GM10847 (cell line): Measurements from ENCODE around the gene DNAJC15.

ENCODE experiments used
- POLR2A ChIP-seq: IDR thresholded peaks from 2 replicates; pipeline ENCODE4 v1.6.1; 2011; ENCODE audit not compliant: insufficient read length; ENCODE audit errors: extremely low read depth

The DNAJC15 gene

DNA sequence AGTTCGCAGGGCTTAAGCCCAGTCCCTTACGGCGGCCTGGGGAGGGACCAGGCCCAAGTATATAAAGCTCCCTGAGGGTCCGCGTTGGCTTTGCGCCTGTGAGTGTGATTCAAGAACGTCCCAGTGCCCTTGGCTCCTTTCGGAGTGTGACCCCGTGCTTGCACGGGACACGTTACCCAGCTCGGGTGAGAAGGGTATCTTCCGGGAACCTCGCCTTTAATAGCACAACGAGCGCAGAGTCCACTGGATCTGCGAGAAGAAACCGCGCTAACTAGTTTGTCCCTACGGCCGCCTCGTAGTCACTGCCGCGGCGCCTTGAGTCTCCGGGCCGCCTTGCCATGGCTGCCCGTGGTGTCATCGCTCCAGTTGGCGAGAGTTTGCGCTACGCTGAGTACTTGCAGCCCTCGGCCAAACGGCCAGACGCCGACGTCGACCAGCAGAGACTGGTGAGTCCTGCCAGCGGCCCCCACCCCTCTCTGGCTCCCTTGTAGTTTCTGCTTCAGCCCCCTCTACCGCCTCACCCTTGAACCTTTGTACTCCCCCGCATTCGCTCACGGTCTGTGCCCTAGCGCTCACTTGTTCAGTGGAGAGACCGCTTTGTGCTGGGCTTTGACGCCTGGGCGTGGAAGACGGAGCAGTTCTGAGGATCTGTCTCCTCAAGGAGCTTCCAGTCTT is at the start of gene DNAJC15:
TSS of gene DNAJC15 (plus strand) at position 298 of the 675 bp plus-strand sequence. CDS start at position 339, 41 bp downstream.
- peak; percentile 83 for TF ChIP-seq POLR2A

GRCh38 chr13:42976066-42976465 is 47.3 kb upstream of the DNAJC15 start:
- TF ChIP-seq POLR2A: no peak

- TF ChIP-seq POLR2A: no peak
Measured at GRCh38 chr13:42977219-42977659, 46.1 kb upstream of the DNAJC15 start.

- TF ChIP-seq POLR2A: no peak
Measured at GRCh38 chr13:42981317-42981716, 42.1 kb upstream of the DNAJC15 start.

GRCh38 chr13:42981853-42982252 is 41.5 kb upstream of the DNAJC15 start:
- TF ChIP-seq POLR2A: no peak

GRCh38 chr13:42984026-42984425 is 39.4 kb upstream of the DNAJC15 start:
- TF ChIP-seq POLR2A: no peak

- no peak for TF ChIP-seq POLR2A
Measured at GRCh38 chr13:42984691-42985090, 38.7 kb upstream of the DNAJC15 start.

- no peak for TF ChIP-seq POLR2A
Measured at GRCh38 chr13:42985312-42986175, 37.8 kb upstream of the DNAJC15 start.

DNA sequence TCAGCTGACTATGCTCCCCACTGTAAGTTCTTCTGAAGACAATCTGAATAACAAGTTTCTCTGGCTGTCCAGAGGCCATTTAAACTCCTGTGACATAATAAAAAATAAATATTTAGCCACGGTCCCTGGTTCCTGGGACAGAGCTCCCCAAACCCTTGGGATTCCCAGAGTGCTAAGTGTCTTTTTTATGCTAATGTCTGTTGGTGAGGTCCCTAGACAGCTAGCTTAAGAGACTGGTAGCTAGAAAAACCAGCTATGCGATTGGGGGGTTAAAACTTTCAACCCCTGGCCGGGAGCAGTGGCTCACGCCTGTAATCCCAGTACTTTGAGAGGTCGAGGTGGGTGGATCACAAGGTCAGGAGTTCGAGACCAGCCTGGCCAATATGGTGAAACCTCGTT is 37.2 kb upstream of the DNAJC15 start:
- TF ChIP-seq POLR2A: no peak

DNA sequence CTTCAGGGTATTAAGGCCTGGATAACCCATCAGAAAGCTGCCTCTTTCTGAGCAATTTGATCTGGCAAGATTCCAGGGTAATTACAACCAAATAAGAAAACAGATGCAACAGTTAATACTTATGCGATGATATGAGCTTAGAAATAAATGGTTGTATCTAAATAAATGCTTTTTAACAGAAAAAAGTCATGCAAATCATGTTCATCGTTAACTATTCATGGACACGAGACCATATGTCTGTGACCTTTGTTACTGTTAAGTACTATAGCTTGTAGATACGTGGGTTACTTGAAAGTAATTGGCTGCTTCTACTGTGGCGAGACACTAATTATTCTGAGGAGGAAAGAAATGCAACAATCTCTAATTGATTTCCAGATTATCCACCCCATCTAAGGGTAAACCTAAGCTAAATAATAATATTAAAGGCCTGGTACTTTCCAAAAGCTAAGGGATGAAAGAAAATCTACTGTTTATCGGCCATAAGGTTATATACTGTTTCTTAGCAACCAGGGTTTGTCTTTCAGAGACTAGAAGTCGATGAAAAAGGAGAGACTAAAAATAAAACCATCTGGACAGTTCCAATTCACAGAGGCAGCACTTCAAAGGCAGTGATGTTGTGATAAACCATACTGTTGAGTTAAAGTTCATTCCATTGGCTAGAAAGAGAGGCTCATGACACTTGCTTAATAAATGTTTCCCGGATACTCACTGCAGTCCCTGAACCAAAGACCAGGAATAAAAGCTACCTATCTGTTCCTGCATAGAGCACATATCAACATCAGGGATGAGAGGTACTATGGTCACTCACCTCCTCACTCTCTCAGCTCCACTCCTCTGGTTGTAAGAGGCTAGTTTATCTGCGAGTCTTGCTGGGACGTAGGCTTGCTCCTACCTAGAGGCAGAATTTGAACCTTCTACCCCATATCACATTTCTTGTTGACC is 32.8 kb upstream of the DNAJC15 start:
- no peak for TF ChIP-seq POLR2A

DNA sequence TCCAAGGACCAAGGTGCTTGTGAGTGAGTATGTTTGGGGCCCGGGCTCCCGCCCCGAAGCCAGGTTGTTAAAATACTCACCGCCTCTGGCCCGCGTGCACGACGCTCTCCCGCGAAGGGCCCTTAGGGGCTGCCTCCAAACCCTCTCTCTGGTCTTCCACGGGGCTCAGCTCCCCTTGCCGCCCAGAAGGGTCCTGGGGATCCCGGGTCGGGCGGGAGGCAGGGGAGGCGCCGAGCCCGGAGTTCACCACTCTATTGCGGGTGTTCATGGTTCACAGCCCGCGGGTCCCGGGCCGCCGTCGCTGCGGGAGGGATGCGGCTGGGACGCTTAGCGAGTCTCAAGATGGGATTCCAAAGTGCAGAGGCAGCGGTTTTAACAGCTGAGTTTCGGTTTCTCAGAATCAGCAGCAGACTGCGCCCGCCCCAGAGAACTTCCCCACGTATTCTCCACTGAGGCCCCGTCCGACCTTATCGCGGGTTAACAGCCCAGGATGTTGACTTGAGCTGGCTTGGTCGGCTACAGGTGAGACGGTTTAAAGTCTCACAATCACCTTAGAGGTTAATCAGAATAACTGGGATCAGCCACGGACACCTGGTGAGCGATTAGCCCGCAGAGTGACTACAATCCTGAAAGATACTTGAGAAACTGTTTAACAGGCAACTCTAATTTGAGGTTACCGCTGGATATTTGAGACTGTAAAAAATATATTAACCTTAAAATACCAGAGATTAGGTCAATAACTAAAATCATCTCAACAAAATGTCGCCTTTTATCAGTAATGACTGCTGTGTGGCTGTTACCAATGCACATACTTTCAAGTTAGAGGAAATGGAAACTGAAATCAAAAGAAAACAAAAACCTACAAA is 31.3 kb upstream of the DNAJC15 start, which contains the start of gene EPSTI1:
TSS of gene EPSTI1 (minus strand) at position 344 of the 866 bp plus-strand sequence. CDS start at position 268, 76 bp downstream.
- TF ChIP-seq POLR2A: peak; percentile 41

DNA sequence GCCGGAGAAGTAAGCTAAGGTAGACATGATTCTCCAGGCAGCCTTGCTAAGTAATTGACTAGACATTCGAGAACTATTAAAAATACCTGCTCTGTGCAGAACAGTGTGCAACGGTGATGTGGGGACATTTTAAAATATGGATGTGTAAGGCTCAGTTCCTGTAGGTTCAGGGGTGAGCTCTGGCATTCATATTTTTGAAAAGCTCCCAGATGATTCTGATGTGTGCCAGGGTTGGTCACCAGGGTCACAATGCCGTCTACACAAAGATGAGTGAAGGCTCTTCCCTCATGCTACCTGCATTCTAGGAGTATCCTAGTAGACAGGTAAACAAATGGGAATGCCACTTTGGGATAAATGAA is 30.6 kb upstream of the DNAJC15 start:
- no peak for TF ChIP-seq POLR2A

- no peak for TF ChIP-seq POLR2A
Measured at GRCh38 chr13:42994878-42995277, 28.5 kb upstream of the DNAJC15 start.

GRCh38 chr13:42996584-42996983 is 26.8 kb upstream of the DNAJC15 start:
- no peak for TF ChIP-seq POLR2A
